GM21786 (cell line): Measurements from ENCODE around the gene CIROP.

ENCODE experiments used
- ATAC-seq: cut with Tn5 transposase; IDR thresholded peaks from one replicate; pipeline ENCODE4 v1.9.1; 2021; ENCODE audit not compliant: unreplicated experiment

CIROP gene

GRCh38 chr14:23070262-23071129, 34.3 kb downstream of the CIROP start:
- no peak for ATAC-seq

- ATAC-seq = no peak
These were observed 35.4 kb downstream of the CIROP start for GRCh38 chr14:23069413-23069806.

GRCh38 chr14:23068789-23069412, 35.9 kb downstream of the CIROP start:
- peak; percentile 59 for ATAC-seq

- ATAC-seq = no peak
These were observed 36.7 kb downstream of the CIROP start for GRCh38 chr14:23067847-23068788.

GRCh38 chr14:23066855-23067744, 37.7 kb downstream of the CIROP start:
- no peak for ATAC-seq

- ATAC-seq = no peak
These were observed 38.4 kb downstream of the CIROP start for GRCh38 chr14:23066368-23066767.

GRCh38 chr14:23063601-23064000, 41.2 kb downstream of the CIROP start:
- no peak for ATAC-seq

- ATAC-seq = no peak
These were observed 42.8 kb downstream of the CIROP start for GRCh38 chr14:23062002-23062401.

GRCh38 chr14:23060536-23061260, 44.1 kb downstream of the CIROP start:
- no peak for ATAC-seq

- ATAC-seq = no peak
These were observed 45.9 kb downstream of the CIROP start for GRCh38 chr14:23058654-23059504.

GRCh38 chr14:23057757-23058653, 46.8 kb downstream of the CIROP start:
- ATAC-seq = peak; percentile 46

- ATAC-seq = peak; percentile 39
These were observed 47.6 kb downstream of the CIROP start, which contains the start of gene CDH24 for GRCh38 chr14:23056956-23057756. CDH24 (minus strand) TSS chr14:23057520; CDS start chr14:23055733, 1,787 bp downstream.

GRCh38 chr14:23056145-23056955, 48.4 kb downstream of the CIROP start:
- peak; percentile 64 for ATAC-seq

- ATAC-seq = no peak
These were observed 49.1 kb downstream of the CIROP start for GRCh38 chr14:23055621-23056144.

GRCh38 chr14:23055147-23055550, 49.6 kb downstream of the CIROP start:
- ATAC-seq = no peak
